GM19372 (cell line): ENCODE results near the gene NRXN2.
"Not testable (repeated sequence)": the region's sequence is repeated elsewhere in the genome, so short reads cannot be mapped to it uniquely, and the experiment has no call there.

Experiments used
- ATAC-seq: cut with Tn5 transposase; IDR thresholded peaks from one replicate; pipeline ENCODE4 v1.9.1; 2021; ENCODE audit warnings: mild to moderate bottlenecking, low read depth, moderate library complexity; ENCODE audit not compliant: unreplicated experiment

Gene NRXN2

DNA sequence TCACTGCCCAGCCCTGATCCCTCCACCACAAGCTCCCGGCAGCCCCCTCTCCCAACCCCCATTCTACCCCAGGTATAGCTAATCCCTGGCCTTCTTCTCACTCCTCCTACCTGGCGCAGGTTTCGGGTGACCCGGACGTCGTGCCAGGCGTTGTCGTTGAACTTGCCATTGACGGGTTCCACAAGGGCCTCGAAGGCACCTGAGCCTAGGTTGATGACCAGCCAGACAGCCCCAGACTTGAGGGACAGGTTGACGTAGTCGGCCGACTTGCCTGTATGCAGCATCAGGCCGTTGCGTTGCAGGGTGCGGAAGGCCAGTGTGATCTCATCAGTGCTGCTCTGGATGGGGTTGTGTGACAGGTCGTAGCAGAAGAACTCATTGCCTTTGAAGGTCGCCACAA lies 37.5 kb downstream of the NRXN2 start:
- ATAC-seq, result no peak

- no peak for ATAC-seq
These were observed 38.6 kb downstream of the NRXN2 start for GRCh38 chr11:64684357-64684756.

- no peak for ATAC-seq
These were observed 41.8 kb downstream of the NRXN2 start for GRCh38 chr11:64681171-64681570.

DNA sequence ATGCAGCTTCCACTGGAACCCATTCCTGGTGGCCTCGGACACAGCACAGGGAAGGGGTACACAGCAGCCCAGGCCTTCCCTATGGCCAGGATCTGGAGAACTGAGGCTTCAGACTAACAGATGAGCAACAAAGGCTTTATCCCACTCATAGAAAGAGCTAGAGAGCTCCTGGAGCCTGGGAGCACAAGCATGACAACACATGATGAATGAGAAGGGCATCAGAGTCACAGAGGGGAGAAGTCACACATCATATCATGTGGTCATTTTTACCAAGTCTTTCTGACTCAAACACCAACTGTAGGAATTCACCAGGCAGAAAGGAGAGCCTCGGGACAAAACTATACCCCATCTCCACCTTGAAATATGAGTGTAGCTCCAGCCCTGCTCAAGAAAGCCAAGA lies 43.2 kb downstream of the NRXN2 start:
- no peak for ATAC-seq

- no peak for ATAC-seq
These were observed 45.5 kb downstream of the NRXN2 start for GRCh38 chr11:64677441-64678023.

DNA sequence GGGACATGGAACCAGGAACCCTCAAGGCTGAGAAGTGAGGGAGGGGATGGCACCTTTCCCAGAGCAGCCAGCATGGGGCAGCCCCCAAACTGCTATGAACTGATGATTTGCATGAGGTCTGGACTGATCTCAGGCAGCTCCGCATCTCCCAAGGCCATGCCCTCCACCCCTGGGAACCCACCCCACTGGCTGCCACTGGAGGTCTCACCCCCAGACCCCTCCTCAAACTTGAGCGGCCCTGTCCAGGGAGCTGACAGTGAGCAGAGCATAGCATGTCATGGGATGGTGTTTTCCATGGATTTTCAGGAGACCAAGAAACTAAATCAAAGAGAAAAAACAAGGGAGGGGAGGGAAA lies 46.8 kb downstream of the NRXN2 start:
- ATAC-seq, result no peak

- no peak for ATAC-seq
These were observed 47.3 kb downstream of the NRXN2 start for GRCh38 chr11:64675450-64676260.

DNA sequence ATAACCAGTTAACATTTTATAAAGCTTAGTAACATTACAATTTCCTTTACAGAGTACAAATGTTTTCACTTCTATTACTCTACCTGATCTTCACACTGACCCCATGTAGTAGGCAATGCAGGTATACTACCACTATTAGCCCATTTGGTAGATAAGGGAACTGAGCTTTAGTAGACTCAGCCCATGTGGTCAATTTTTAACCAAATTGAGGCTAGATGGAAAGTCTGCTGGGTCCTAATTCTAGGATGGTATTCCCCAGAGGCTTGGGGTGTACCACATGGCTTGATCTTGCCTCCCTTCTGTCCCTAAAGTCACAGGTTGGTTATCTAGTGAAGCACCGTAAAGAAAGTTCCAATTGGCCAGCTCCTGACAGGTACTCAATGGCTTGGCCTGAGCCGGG lies 48.2 kb downstream of the NRXN2 start:
- ATAC-seq, result no peak

DNA sequence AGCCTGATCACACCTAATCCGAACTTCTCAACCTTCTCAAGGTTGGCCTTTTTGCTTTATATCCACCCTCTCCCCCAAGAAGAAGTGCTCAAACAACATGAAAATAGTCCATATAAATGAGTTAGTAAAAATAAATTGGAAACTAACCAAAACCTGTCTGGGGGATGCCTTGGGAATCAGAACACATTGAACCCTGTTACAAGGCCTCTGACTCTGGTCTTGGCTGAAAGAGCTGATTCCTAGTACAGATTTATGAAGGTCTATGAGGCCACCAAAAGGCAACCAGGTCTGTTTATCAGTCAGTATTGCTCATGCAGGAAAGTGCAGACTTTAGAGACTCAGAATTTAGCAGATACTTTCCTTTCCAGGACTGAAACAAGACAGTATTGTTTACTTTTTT lies 49.7 kb downstream of the NRXN2 start:
- ATAC-seq, result no peak

DNA sequence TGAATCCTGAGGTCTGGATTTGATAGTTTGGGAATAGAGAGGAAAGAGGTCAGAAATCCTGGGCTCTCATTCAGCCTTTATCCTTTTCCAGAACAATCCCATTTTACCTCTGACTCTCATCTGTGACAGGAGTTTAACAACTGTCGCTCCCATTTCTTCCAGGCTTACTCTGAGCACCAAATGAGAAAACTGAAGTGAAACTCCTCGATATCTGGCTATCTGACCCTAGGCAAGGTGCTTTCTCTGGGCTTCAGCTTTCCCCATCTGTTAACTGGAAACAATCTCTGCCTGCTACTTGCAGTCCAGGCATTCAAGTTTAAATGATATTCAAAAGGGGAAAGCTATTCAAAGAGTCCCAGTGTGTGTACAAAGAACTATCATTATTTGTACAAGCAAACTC lies 50.1 kb downstream of the NRXN2 start:
- no peak for ATAC-seq

DNA sequence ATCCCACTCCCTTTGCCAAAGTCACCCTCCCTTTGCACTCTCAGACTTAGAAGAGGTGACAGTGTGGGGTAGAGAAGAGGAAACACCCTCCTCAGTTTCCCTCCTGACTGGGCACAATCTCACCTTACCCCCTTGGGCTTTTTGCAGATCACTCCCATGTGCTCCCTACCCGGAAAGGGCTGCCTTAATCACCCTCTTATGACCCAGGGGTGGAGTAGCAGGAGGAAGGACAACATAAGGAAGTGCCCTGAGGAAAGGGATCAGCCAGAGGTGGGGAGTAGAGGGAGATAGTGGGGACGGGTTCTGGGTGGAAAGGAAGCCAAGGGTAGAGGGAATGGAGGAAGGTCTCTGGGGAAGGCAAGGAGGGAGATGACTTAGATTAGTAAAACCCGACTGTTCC lies 52.0 kb downstream of the NRXN2 start:
- ATAC-seq, result no peak

GRCh38 chr11:64667154-64667745 lies 55.7 kb downstream of the NRXN2 start:
- no peak for ATAC-seq

GRCh38 chr11:64665411-64665821 lies 57.6 kb downstream of the NRXN2 start:
- ATAC-seq, result no peak

- not testable (repeated sequence) for ATAC-seq
These were observed 58.6 kb downstream of the NRXN2 start for GRCh38 chr11:64664236-64664870.

- no peak for ATAC-seq
These were observed 59.3 kb downstream of the NRXN2 start for GRCh38 chr11:64663656-64664055.

DNA sequence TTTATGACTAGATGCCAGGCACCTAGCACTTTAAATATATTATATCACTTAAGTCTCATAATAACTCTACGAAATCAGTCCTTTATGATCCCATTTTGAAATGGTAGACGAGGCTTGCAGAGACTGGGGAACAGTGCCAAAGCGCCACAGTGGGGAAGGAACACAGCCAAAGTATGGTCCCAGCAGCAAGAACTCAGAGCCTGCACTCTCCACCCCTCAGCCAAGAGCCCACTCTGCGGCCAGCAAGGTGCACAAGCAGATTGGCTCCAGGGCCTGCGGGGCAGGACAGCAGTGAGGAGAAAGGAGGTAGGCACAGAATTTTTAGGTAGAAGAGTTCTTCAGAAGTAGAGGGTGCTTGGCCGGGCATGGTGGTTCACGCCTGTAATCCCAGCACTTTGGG lies 61.4 kb downstream of the NRXN2 start:
- no peak for ATAC-seq

- no peak for ATAC-seq
These were observed 61.9 kb downstream of the NRXN2 start for GRCh38 chr11:64661146-64661545.

DNA sequence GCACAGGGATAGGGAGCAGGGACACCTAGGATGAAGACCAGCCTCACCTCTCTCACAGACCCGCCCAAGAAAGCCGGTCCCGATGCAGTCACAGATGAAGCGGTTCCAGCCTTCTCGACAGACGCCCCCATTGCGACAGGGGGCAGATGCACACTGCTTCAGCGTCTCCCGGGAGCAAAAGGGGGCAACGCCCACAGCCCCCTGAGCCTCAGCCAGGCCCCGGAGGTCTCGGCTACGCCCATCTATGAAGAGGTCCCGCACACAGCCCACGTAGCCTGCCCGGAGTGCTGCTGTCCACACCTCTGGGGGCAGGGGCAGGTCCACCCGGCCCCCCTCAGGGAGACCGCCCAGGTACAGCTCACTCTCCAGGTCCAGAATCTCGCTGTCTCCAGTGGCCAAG lies 62.3 kb downstream of the NRXN2 start:
- no peak for ATAC-seq

GRCh38 chr11:64660205-64660604 lies 62.8 kb downstream of the NRXN2 start:
- no peak for ATAC-seq

DNA sequence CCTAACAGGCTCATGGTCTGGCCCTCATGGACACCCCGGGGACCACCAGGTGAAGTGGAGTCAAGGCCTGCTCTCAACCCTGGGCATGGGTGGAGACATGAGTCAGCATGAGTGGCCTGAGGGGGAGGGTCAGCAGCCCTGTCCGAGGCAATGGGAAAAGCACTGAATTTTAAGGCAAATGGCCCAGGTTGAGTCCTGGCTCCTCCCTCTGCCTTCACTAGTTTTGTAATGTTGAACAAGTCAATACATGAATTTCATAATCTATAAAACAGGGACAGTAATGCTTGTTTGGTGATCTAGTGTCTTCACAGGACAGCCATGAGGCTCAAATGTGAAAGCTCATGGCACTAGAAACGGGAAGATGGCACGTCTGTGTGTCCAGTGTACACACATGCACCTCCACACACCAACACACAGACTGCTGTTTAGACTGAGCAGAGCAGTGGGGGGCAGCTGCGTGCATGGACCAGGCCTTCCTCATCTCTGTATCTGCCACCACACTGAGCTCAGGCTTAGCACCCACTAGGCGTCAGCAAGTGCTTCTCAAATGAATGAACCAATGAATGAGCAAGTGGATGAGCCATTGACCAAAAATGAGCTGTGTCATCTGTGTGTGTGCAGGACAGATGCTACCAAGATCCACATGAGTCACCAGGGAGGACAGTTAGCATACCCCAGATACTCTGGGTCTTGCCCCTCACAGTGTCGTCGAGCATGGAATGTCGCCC lies 63.4 kb downstream of the NRXN2 start:
- ATAC-seq, result no peak

GRCh38 chr11:64658265-64658664 lies 64.7 kb downstream of the NRXN2 start:
- ATAC-seq, result no peak
